ENCODE measurements around the gene RPS8.

RPS8 gene

DNA sequence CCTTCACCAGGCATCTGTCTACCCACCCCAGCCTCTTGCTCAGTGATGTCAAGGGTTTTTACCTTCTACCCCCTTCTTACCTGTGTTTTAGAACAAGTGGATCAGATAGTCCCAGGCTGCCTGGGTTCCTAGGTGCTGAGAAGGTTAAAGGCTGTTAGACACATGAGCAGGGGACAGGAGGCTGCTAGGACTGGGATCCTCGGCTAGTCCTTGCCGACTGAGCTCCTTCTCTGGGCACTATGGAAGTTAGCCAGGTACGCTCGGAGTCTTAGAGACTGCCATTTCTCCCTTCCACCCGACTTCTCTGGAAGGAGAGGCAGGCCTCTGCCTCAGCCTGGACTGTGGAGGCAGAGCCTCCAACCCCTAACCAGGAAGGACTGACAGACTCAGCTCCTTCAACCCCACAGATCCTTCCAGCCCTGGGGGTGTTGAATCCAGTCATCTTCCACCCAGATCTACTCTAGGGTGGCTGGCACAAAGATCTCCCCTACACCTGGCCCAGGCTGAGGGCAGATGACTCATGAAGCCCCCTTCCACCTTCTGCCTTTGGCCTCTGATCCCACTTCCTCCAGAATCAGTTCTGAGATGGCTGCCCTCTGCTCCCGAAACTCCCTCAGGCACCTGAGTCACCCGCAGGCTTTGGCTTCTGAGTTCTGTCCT, 31.5 kb downstream of the RPS8 start, which contains the start of gene DYNLT4:
DYNLT4 (minus strand) TSS at position 648 of the 660 bp plus-strand sequence. CDS start 683 bp downstream, outside the sequence.
- Histone ChIP-seq H2AFZ (ENCODE audit: low read length) (peak within 1 kb of the TSS; percentile 78), H3K4me2 (ENCODE audit: insufficient read depth, low read length, poor library complexity, severe bottlenecking) (peak within 1 kb of the TSS; percentile 64), H3K4me3 (ENCODE audit: low read length in 2 of 2) (peak within 1 kb of the TSS in 1 of 2 donors; percentile 47), H3K9ac (ENCODE audit: low read depth, low read length, poor library complexity) (no peak within 1 kb of the TSS), H2BK5ac (ENCODE audit: low read length) (peak within 1 kb of the TSS; percentile 88), H3K9me3 (replicated peaks in 1 of 2; ENCODE audit: control insufficient read depth in 2 of 2, insufficient read depth in 1 of 2, low read depth in 1 of 2, low read length in 2 of 2) (no peaks in the 10 kb centered on the region), H2BK12ac (ENCODE audit: low read length) (peak within 1 kb of the TSS; percentile 53), H3K18ac (ENCODE audit: low read length) (peak within 1 kb of the TSS; percentile 98), H3K23ac (ENCODE audit: low read depth, low read length, poor library complexity) (peak within 1 kb of the TSS; percentile 45), H2AK5ac (ENCODE audit: low read depth, low read length) (peak within 1 kb of the TSS; percentile 96), H3K79me1 (ENCODE audit: low read depth, low read length) (peaks cover 2% of the 10 kb centered on the region), H3K4ac (ENCODE audit: low read length) (peak within 1 kb of the TSS; percentile 97), H3K27ac (replicated peaks; ENCODE audit: low read length) (peak within 1 kb of the TSS; percentile 93), H3K4me1 (ENCODE audit: control insufficient read depth in 2 of 2, insufficient read depth in 1 of 2, low read depth in 1 of 2, low read length in 2 of 2) (peaks cover 40 to 54% of the 10 kb centered on the region in 2 donors), H4K8ac (ENCODE audit: low read depth, low read length) (no peak within 1 kb of the TSS), H3K36me3 (replicated peaks in 1 of 2; ENCODE audit: control insufficient read depth in 2 of 2, insufficient read depth in 2 of 2, low read length in 2 of 2) (peaks cover 22 to 41% of the 10 kb centered on the region in 2 donors), H4K91ac (ENCODE audit: low read depth, low read length, poor library complexity) (peak within 1 kb of the TSS; percentile 41), H3K27me3 (ENCODE audit: control insufficient read depth in 3 of 3, insufficient read depth in 3 of 3, low read depth in 1 of 3, low read length in 3 of 3) (no peaks in the 10 kb centered on the region), H3K14ac (ENCODE audit: low read length) (no peak within 1 kb of the TSS), H2BK15ac (ENCODE audit: low read length) (peak within 1 kb of the TSS; percentile 26), H2BK120ac (ENCODE audit: low read depth, low read length) (peak within 1 kb of the TSS; percentile 58)
- no peak for DNase-seq (ENCODE audit: low spot score)
- WGBS, 2 donors (ENCODE audit: extremely low coverage in 2 of 2, insufficient read length in 2 of 2, insufficient replicate concordance in 1 of 2) = no CpG with 5 or more reads among the region's 7 CpGs

GRCh38 chr1:44807364-44808062, 32.2 kb downstream of the RPS8 start:
- Histone ChIP-seq H3K27me3 (ENCODE audit: control insufficient read depth in 3 of 3, insufficient read depth in 3 of 3, low read depth in 1 of 3, low read length in 3 of 3) (no peaks in the 10 kb centered on the region), H3K36me3 (replicated peaks in 1 of 2; ENCODE audit: control insufficient read depth in 2 of 2, insufficient read depth in 2 of 2, low read length in 2 of 2) (peaks cover 22 to 41% of the 10 kb centered on the region in 2 donors), H3K4ac (ENCODE audit: low read length) (no peak overlapping the region), H3K4me2 (ENCODE audit: insufficient read depth, low read length, poor library complexity, severe bottlenecking) (peak overlapping the region; percentile 64), H2AK5ac (ENCODE audit: low read depth, low read length) (peak overlapping the region; percentile 96), H2BK5ac (ENCODE audit: low read length) (peak overlapping the region; percentile 88), H3K9me3 (replicated peaks in 1 of 2; ENCODE audit: control insufficient read depth in 2 of 2, insufficient read depth in 1 of 2, low read depth in 1 of 2, low read length in 2 of 2) (no peaks in the 10 kb centered on the region), H2BK15ac (ENCODE audit: low read length) (peak overlapping the region; percentile 26), H2BK12ac (ENCODE audit: low read length) (peak overlapping the region; percentile 51), H3K14ac (ENCODE audit: low read length) (no peak overlapping the region), H4K8ac (ENCODE audit: low read depth, low read length) (no peak overlapping the region), H3K4me1 (ENCODE audit: control insufficient read depth in 2 of 2, insufficient read depth in 1 of 2, low read depth in 1 of 2, low read length in 2 of 2) (peaks cover 35 to 51% of the 10 kb centered on the region in 2 donors), H3K23ac (ENCODE audit: low read depth, low read length, poor library complexity) (peak overlapping the region; percentile 45), H3K79me1 (ENCODE audit: low read depth, low read length) (peaks cover 2% of the 10 kb centered on the region), H3K18ac (ENCODE audit: low read length) (peak overlapping the region; percentile 98), H3K9ac (ENCODE audit: low read depth, low read length, poor library complexity) (no peak overlapping the region), H2AFZ (ENCODE audit: low read length) (peak overlapping the region; percentile 78), H3K4me3 (ENCODE audit: low read length in 2 of 2) (peak overlapping the region in 1 of 2 donors; percentile 47), H2BK120ac (ENCODE audit: low read depth, low read length) (peak overlapping the region; percentile 58), H3K27ac (replicated peaks; ENCODE audit: low read length) (peak overlapping the region; percentile 93), H4K91ac (ENCODE audit: low read depth, low read length, poor library complexity) (peak overlapping the region; percentile 41)
- DNase-seq (ENCODE audit: low spot score) = peak; percentile 90
- no CpG with 5 or more reads among the region's 16 CpGs for WGBS, 2 donors (ENCODE audit: extremely low coverage in 2 of 2, insufficient read length in 2 of 2, insufficient replicate concordance in 1 of 2)

- Histone ChIP-seq H3K4me1 (ENCODE audit: control insufficient read depth in 2 of 2, insufficient read depth in 1 of 2, low read depth in 1 of 2, low read length in 2 of 2) (peaks cover 28 to 48% of the 10 kb centered on the region in 2 donors), H3K4ac (ENCODE audit: low read length) (peak within 1 kb of the TSS; percentile 97), H2AK5ac (ENCODE audit: low read depth, low read length) (peak within 1 kb of the TSS; percentile 96), H3K18ac (ENCODE audit: low read length) (peak within 1 kb of the TSS; percentile 98), H2BK12ac (ENCODE audit: low read length) (peak within 1 kb of the TSS; percentile 84), H4K91ac (ENCODE audit: low read depth, low read length, poor library complexity) (peak within 1 kb of the TSS; percentile 41), H2AFZ (ENCODE audit: low read length) (peak within 1 kb of the TSS; percentile 78), H3K36me3 (replicated peaks in 1 of 2; ENCODE audit: control insufficient read depth in 2 of 2, insufficient read depth in 2 of 2, low read length in 2 of 2) (peaks cover 20 to 34% of the 10 kb centered on the region in 2 donors), H3K23ac (ENCODE audit: low read depth, low read length, poor library complexity) (peak within 1 kb of the TSS; percentile 45), H2BK5ac (ENCODE audit: low read length) (peak within 1 kb of the TSS; percentile 88), H4K8ac (ENCODE audit: low read depth, low read length) (no peak within 1 kb of the TSS), H2BK15ac (ENCODE audit: low read length) (peak within 1 kb of the TSS; percentile 52), H3K4me2 (ENCODE audit: insufficient read depth, low read length, poor library complexity, severe bottlenecking) (peak within 1 kb of the TSS; percentile 64), H3K14ac (ENCODE audit: low read length) (no peak within 1 kb of the TSS), H3K9ac (ENCODE audit: low read depth, low read length, poor library complexity) (peak within 1 kb of the TSS; percentile 75), H3K79me1 (ENCODE audit: low read depth, low read length) (peaks cover 5% of the 10 kb centered on the region), H2BK120ac (ENCODE audit: low read depth, low read length) (peak within 1 kb of the TSS; percentile 58), H3K27me3 (ENCODE audit: control insufficient read depth in 3 of 3, insufficient read depth in 3 of 3, low read depth in 1 of 3, low read length in 3 of 3) (peaks cover 0 to 4% (median 0%) of the 10 kb centered on the region in 3 experiments), H3K27ac (replicated peaks; ENCODE audit: low read length) (peak within 1 kb of the TSS; percentile 93), H3K9me3 (replicated peaks in 1 of 2; ENCODE audit: control insufficient read depth in 2 of 2, insufficient read depth in 1 of 2, low read depth in 1 of 2, low read length in 2 of 2) (no peaks in the 10 kb centered on the region), H3K4me3 (ENCODE audit: low read length in 2 of 2) (peak within 1 kb of the TSS in 1 of 2 donors; percentile 47)
- no CpG with 5 or more reads among the region's 23 CpGs for WGBS, 2 donors (ENCODE audit: extremely low coverage in 2 of 2, insufficient read length in 2 of 2, insufficient replicate concordance in 1 of 2)
- no peak for DNase-seq (ENCODE audit: low spot score)
Measured at GRCh38 chr1:44808063-44808937, 33.0 kb downstream of the RPS8 start, which contains the start of gene BTBD19. BTBD19 (plus strand) TSS chr1:44808523; CDS start chr1:44808821, 298 bp downstream.

Data from neuronal stem cell (in vitro differentiated cells).